Upper lobe of left lung (tissue), 4 donors: Measurements from ENCODE around the gene METTL25B.

Experiments
- POLR2AphosphoS5 ChIP-seq, 2 donors: sonication (generic); formaldehyde crosslinking; IDR thresholded peaks; one replicate each; pipeline ENCODE4 v1.5.1; 2017; ENCODE audit warnings: antibody characterized with exemption in 2 of 2
- TF ChIP-seq, protein P1 (sequence below), 6 experiments: fragments of 450-650 bp in 4 of 6; fragments of 200-600 bp in 2 of 6; sonication (generic) in 2 of 6; IDR thresholded peaks; one replicate each; pipeline ENCODE4 v1.5.1; 2016 to 2019; ENCODE audit warnings: antibody characterized with exemption in 6 of 6

- TF ChIP-seq POLR2AphosphoS5 (IDR thresholded peaks at IDR 0.05), result no peak
- TF ChIP-seq, protein P1, sequence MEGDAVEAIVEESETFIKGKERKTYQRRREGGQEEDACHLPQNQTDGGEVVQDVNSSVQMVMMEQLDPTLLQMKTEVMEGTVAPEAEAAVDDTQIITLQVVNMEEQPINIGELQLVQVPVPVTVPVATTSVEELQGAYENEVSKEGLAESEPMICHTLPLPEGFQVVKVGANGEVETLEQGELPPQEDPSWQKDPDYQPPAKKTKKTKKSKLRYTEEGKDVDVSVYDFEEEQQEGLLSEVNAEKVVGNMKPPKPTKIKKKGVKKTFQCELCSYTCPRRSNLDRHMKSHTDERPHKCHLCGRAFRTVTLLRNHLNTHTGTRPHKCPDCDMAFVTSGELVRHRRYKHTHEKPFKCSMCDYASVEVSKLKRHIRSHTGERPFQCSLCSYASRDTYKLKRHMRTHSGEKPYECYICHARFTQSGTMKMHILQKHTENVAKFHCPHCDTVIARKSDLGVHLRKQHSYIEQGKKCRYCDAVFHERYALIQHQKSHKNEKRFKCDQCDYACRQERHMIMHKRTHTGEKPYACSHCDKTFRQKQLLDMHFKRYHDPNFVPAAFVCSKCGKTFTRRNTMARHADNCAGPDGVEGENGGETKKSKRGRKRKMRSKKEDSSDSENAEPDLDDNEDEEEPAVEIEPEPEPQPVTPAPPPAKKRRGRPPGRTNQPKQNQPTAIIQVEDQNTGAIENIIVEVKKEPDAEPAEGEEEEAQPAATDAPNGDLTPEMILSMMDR (IDR thresholded peaks at IDR 0.05), result no peak
Measured at GRCh38 chr1:156708218-156708661, 20.0 kb upstream of the METTL25B start.
